Upper lobe of right lung (tissue), 1 donor: Measurements from ENCODE around the gene PTRHD1. TPM values are rescaled to one million over a fixed set of nuclear protein-coding genes. Genes with fewer than 3 reads are reported as not detected.

ENCODE experiments used
- ATAC-seq: fragments of 200-7000 bp; cut with Tn5 transposase; one replicate; pipeline ENCODE4 v1.9.1; 2020; ENCODE audit warnings: mild to moderate bottlenecking, moderate library complexity
- DNase-seq: peaks from one replicate; pipeline ENCODE4 v3.0.0-alpha.2; 2020
- H3K27ac ChIP-seq: fragments of 200-600 bp; one replicate; pipeline ENCODE4 v1.8.0; 2022
- H3K27me3 ChIP-seq: fragments of 200-600 bp; one replicate; pipeline ENCODE4 v1.8.0; 2022; ENCODE audit warnings: mild to moderate bottlenecking
- H3K36me3 ChIP-seq: fragments of 200-600 bp; one replicate; pipeline ENCODE4 v1.8.0; 2022
- H3K4me1 ChIP-seq: fragments of 200-600 bp; one replicate; pipeline ENCODE4 v1.8.0; 2022
- H3K4me3 ChIP-seq: fragments of 200-600 bp; one replicate; pipeline ENCODE4 v1.8.0; 2022; ENCODE audit warnings: mild to moderate bottlenecking
- H3K9me3 ChIP-seq: fragments of 200-600 bp; one replicate; pipeline ENCODE4 v1.8.0; 2022
- CTCF ChIP-seq: fragments of 200-600 bp; IDR thresholded peaks from one replicate; pipeline ENCODE4 v1.8.0; 2022; ENCODE audit warnings: antibody characterized with exemption
- intact Hi-C: fragments of 100-400 bp; cut with DNase I; formaldehyde crosslinking; loops from one replicate; pipeline ENCODE4 v1.11.0; 2022
- total RNA-seq: library from RNA; stranded (reverse); fragmentation: NEBNext Ultra II Directional; extraction: Animal tissue kit (Norgen Biotek cat#: 25700); gene quantifications from one replicate; pipeline ENCODE4 v1.2.1, GENCODE V29; 2021
- donor health status: DM: no; HTN: yes; CAD: no; lungs with severe emphysema.

The PTRHD1 gene
- total RNA-seq, 1 donor from 2014 or later: 30.7 TPM

GRCh38 chr2:24768013-24768412 is 25.2 kb downstream of the PTRHD1 start:
- DNase-seq (no peak), ATAC-seq (peak; percentile 77)
- TF ChIP-seq CTCF: no peak
- no peaks in the 10 kb centered on the region for H3K4me1 ChIP-seq
- intact Hi-C loops: no loop called here
- H3K9me3 ChIP-seq: no peaks in the 10 kb centered on the region
- H3K27ac ChIP-seq: no peak overlapping the region
- no peaks in the 10 kb centered on the region for H3K27me3 ChIP-seq
- peaks cover 63% of the 10 kb centered on the region for H3K36me3 ChIP-seq
- no peak overlapping the region for H3K4me3 ChIP-seq

DNA sequence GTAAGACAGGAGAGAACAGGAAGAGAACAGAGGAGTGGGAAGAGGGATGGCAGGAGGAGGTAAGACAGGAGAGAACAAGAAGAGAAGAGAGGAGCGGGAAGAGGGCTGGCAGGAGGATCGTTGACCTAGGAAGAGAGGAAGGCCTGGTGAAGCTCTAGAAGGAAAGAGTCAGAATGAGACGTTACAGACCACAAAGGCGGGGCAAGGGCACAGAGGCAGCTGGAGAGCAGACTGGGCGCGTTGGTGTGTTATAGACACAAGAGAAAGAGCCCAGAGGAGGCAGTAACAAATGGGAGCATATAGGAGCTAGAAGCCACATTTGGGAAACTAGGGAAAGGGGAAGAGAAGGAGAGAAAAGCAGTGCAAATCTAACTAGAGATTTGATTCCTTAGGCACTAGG is 26.6 kb downstream of the PTRHD1 start:
- Histone ChIP-seq H3K27me3 (no peaks in the 10 kb centered on the region), H3K4me1 (no peaks in the 10 kb centered on the region), H3K27ac (no peak overlapping the region), H3K9me3 (no peaks in the 10 kb centered on the region), H3K4me3 (no peak overlapping the region), H3K36me3 (peaks cover 77% of the 10 kb centered on the region)
- ATAC-seq (no peak), DNase-seq (no peak)
- intact Hi-C loops: no loop called here
- no peak for TF ChIP-seq CTCF

- ATAC-seq (no peak), DNase-seq (no peak)
- H3K9me3 ChIP-seq: no peaks in the 10 kb centered on the region
- H3K27ac ChIP-seq: no peak overlapping the region
- intact Hi-C loops: no loop called here
- H3K4me3 ChIP-seq: no peak overlapping the region
- H3K36me3 ChIP-seq: peaks cover 90% of the 10 kb centered on the region
- no peaks in the 10 kb centered on the region for H3K4me1 ChIP-seq
- H3K27me3 ChIP-seq: no peaks in the 10 kb centered on the region
- TF ChIP-seq CTCF: no peak
Measured at GRCh38 chr2:24763843-24764242, 29.3 kb downstream of the PTRHD1 start.

DNA sequence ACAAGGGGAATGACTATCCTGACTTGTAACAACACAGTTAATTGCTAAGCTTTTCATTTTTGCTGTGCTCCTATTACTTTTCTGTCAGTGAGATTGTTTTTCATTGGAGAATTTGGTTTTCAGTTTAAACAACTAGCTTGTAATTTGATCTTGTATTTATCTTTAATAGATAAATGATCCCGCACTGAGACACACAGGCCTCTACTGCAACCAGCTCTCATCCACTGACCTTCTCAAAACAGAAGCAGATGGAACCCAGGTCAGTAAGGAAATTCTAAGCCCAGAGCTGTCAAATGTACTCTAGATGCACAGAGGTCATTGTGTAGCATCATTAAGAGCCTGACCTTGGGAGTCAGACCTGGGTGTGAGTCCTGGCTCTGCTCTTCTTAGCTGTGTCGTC is 30.7 kb downstream of the PTRHD1 start:
- intact Hi-C loops: no loop called here
- Histone ChIP-seq H3K36me3 (peaks cover 92% of the 10 kb centered on the region), H3K4me3 (no peak overlapping the region), H3K9me3 (no peaks in the 10 kb centered on the region), H3K27me3 (no peaks in the 10 kb centered on the region), H3K27ac (no peak overlapping the region), H3K4me1 (no peaks in the 10 kb centered on the region)
- no peak for TF ChIP-seq CTCF
- DNase-seq (no peak), ATAC-seq (no peak)

GRCh38 chr2:24761866-24762265 is 31.3 kb downstream of the PTRHD1 start:
- peaks cover 85% of the 10 kb centered on the region for H3K36me3 ChIP-seq
- ATAC-seq (no peak), DNase-seq (no peak)
- no peak for TF ChIP-seq CTCF
- H3K27me3 ChIP-seq: no peaks in the 10 kb centered on the region
- intact Hi-C loops: no loop called here
- no peaks in the 10 kb centered on the region for H3K4me1 ChIP-seq
- H3K27ac ChIP-seq: no peak overlapping the region
- H3K9me3 ChIP-seq: no peaks in the 10 kb centered on the region
- H3K4me3 ChIP-seq: no peak overlapping the region

- no peak for DNase-seq
- Histone ChIP-seq H3K36me3 (peaks cover 73% of the 10 kb centered on the region), H3K27ac (no peak overlapping the region), H3K27me3 (no peaks in the 10 kb centered on the region), H3K9me3 (no peaks in the 10 kb centered on the region), H3K4me1 (no peaks in the 10 kb centered on the region), H3K4me3 (no peak overlapping the region)
- no peak for TF ChIP-seq CTCF
- intact Hi-C loops: no loop called here
- no peak for ATAC-seq
Measured at GRCh38 chr2:24756789-24757188, 36.4 kb downstream of the PTRHD1 start.
